ENCODE measurements around the gene CCDC116.

GRCh38 chr22:21681566-21682370, 49.2 kb downstream of the CCDC116 start:
- no peak for TF ChIP-seq TAF1 (IDR thresholded peaks at IDR 0.05; ENCODE audit: borderline replicate concordance, insufficient read depth, low read length)
- TF ChIP-seq POLR2AphosphoS5 (IDR thresholded peaks at IDR 0.05; ENCODE audit: low read depth, low read length) = no peak
- TF ChIP-seq REST (IDR thresholded peaks at IDR 0.05; ENCODE audit: insufficient read depth in 1 of 2, low read depth in 2 of 2, low read length in 2 of 2) = no peak
- TF ChIP-seq SIN3A (IDR thresholded peaks at IDR 0.05; ENCODE audit: borderline replicate concordance, insufficient read depth, low read length) = no peak
- TF ChIP-seq FOXP2 (optimal IDR thresholded peaks at IDR 0.05; ENCODE audit: borderline replicate concordance, extremely low read depth, extremely low read length, insufficient read depth) = no peak
